Measurements from ENCODE around the gene LPO.

The LPO gene

GRCh38 chr17:58265271-58265670 is 26.9 kb downstream of the LPO start:
- TF ChIP-seq ZBTB7A (IDR thresholded peaks at IDR 0.05; ENCODE audit: low read depth) (no peak), EP300 (IDR thresholded peaks at IDR 0.05; ENCODE audit: borderline replicate concordance) (no peak), CREB1 (IDR thresholded peaks at IDR 0.05; ENCODE audit: low read depth) (no peak), TAF1 (IDR thresholded peaks at IDR 0.05; ENCODE audit: low read depth) (no peak)
- TF ChIP-seq, protein P1, sequence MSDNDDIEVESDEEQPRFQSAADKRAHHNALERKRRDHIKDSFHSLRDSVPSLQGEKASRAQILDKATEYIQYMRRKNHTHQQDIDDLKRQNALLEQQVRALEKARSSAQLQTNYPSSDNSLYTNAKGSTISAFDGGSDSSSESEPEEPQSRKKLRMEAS (IDR thresholded peaks at IDR 0.05), result no peak

GRCh38 chr17:58265902-58266875 is 27.8 kb downstream of the LPO start:
- no peak for TF ChIP-seq EP300 (IDR thresholded peaks at IDR 0.05; ENCODE audit: borderline replicate concordance)
- TF ChIP-seq CREB1 (IDR thresholded peaks at IDR 0.05; ENCODE audit: low read depth), result no peak
- TF ChIP-seq, protein P2, sequence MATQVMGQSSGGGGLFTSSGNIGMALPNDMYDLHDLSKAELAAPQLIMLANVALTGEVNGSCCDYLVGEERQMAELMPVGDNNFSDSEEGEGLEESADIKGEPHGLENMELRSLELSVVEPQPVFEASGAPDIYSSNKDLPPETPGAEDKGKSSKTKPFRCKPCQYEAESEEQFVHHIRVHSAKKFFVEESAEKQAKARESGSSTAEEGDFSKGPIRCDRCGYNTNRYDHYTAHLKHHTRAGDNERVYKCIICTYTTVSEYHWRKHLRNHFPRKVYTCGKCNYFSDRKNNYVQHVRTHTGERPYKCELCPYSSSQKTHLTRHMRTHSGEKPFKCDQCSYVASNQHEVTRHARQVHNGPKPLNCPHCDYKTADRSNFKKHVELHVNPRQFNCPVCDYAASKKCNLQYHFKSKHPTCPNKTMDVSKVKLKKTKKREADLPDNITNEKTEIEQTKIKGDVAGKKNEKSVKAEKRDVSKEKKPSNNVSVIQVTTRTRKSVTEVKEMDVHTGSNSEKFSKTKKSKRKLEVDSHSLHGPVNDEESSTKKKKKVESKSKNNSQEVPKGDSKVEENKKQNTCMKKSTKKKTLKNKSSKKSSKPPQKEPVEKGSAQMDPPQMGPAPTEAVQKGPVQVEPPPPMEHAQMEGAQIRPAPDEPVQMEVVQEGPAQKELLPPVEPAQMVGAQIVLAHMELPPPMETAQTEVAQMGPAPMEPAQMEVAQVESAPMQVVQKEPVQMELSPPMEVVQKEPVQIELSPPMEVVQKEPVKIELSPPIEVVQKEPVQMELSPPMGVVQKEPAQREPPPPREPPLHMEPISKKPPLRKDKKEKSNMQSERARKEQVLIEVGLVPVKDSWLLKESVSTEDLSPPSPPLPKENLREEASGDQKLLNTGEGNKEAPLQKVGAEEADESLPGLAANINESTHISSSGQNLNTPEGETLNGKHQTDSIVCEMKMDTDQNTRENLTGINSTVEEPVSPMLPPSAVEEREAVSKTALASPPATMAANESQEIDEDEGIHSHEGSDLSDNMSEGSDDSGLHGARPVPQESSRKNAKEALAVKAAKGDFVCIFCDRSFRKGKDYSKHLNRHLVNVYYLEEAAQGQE (IDR thresholded peaks at IDR 0.05; ENCODE audit: low read depth), result no peak
- no peak for TF ChIP-seq TAF1 (IDR thresholded peaks at IDR 0.05; ENCODE audit: low read depth)
- no peak for TF ChIP-seq EGR1 (IDR thresholded peaks at IDR 0.05)
- TF ChIP-seq ZBTB7A (IDR thresholded peaks at IDR 0.05; ENCODE audit: low read depth), result no peak
- TF ChIP-seq TCF12 (IDR thresholded peaks at IDR 0.05; ENCODE audit: low read depth), result no peak
- TF ChIP-seq YY1 (IDR thresholded peaks at IDR 0.05; ENCODE audit: low read depth), result no peak
- no peak for TF ChIP-seq RAD21 (IDR thresholded peaks at IDR 0.05; ENCODE audit: low read depth)
- TF ChIP-seq FOXM1 (IDR thresholded peaks at IDR 0.05; ENCODE audit: borderline replicate concordance, low read depth), result no peak
- TF ChIP-seq NFIC (IDR thresholded peaks at IDR 0.05), result no peak

DNA sequence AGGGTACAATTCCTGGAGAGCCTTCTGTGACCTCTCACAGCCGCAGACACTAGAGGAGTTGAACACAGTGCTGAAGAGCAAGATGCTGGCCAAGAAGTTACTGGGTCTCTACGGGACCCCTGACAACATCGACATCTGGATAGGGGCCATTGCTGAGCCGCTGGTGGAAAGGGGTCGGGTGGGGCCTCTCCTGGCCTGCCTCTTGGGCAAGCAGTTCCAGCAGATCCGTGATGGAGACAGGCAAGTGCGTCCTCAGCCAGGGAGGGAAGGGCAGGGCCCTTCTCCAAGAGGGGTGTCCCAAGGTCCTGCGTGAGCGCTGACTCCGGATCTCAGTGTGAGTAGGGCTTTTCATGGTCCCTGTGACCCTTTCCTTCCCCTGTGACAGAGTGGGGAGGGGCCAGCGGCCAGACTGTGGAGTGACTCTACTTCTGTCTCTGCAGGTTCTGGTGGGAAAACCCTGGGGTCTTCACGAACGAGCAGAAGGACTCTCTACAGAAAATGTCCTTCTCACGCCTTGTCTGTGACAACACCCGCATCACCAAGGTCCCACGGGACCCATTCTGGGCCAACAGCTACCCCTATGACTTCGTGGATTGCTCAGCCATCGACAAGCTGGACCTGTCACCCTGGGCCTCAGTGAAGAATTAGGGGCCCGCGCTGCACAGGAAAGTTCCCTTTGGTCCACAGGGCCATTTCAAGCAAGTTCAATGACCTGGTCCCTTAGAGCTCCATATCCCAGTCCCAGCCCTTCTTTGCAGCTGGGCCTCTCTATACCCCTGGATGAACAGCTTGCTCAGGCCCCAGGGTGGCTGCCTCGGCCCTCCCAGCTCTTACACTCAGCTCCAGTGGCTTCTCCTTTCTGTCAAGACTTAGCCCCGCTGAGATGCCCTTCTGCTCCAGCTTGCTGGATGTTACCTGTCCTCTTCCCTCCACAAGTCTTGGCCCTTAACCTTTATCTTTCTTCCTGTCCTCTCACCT is 29.3 kb downstream of the LPO start:
- TF ChIP-seq FOXM1 (IDR thresholded peaks at IDR 0.05; ENCODE audit: borderline replicate concordance, low read depth) (no peak), TAF1 (IDR thresholded peaks at IDR 0.05; ENCODE audit: low read depth) (no peak), CEBPB (IDR thresholded peaks at IDR 0.05) (no peak), EGR1 (IDR thresholded peaks at IDR 0.05) (no peak), TCF12 (IDR thresholded peaks at IDR 0.05; ENCODE audit: low read depth) (no peak), ZBTB7A (IDR thresholded peaks at IDR 0.05; ENCODE audit: low read depth) (no peak), NFIC (IDR thresholded peaks at IDR 0.05) (no peak), EP300 (IDR thresholded peaks at IDR 0.05; ENCODE audit: borderline replicate concordance) (no peak), TEAD4 (IDR thresholded peaks at IDR 0.05) (no peak), CREB1 (IDR thresholded peaks at IDR 0.05; ENCODE audit: low read depth) (no peak), RAD21 (IDR thresholded peaks at IDR 0.05; ENCODE audit: low read depth) (no peak), YY1 (IDR thresholded peaks at IDR 0.05; ENCODE audit: low read depth) (no peak)
- TF ChIP-seq, protein P2 (IDR thresholded peaks at IDR 0.05; ENCODE audit: low read depth), result no peak
- TF ChIP-seq, protein P1 (IDR thresholded peaks at IDR 0.05), result no peak
- TF ChIP-seq, protein P3, sequence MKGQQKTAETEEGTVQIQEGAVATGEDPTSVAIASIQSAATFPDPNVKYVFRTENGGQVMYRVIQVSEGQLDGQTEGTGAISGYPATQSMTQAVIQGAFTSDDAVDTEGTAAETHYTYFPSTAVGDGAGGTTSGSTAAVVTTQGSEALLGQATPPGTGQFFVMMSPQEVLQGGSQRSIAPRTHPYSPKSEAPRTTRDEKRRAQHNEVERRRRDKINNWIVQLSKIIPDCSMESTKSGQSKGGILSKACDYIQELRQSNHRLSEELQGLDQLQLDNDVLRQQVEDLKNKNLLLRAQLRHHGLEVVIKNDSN (IDR thresholded peaks at IDR 0.05), result no peak

- TF ChIP-seq EGR1 (IDR thresholded peaks at IDR 0.05) (no peak), CEBPB (IDR thresholded peaks at IDR 0.05) (no peak)
- TF ChIP-seq, protein P3 (IDR thresholded peaks at IDR 0.05), result no peak
Measured at GRCh38 chr17:58268326-58268725, 29.9 kb downstream of the LPO start.
